ENCODE results near the gene HINFP. TPM values are rescaled to one million over a fixed set of nuclear protein-coding genes. Genes with fewer than 3 reads are reported as not detected.
A peak's percentile ranks its signal among the peaks of the same experiment; 100 is the strongest.
"Not testable (repeated sequence)": the region's sequence is repeated elsewhere in the genome, so short reads cannot be mapped to it uniquely, and the experiment has no call there.

HINFP gene
- total RNA-seq, 1 donor from 2014 or later = 13.3 TPM

DNA sequence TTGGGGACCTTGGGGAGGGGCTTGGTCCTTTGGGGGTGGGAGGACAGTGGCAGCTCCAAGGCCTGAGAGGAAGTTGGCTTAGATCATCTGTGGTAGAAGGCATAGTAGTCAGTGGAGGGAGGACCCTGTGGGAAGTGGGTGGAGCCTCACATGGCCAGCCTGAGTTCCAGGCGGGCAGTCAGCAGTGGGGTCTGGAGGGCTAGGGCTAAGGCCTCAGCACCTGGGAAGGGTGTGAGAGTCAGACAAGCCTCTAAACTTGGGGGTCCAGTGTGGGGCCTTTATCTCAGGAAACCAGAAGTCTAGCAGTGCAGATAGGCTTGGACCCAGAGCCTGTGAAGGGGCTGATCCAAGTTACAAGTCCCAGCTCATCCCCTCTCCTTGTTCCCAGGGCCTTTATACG is 51.1 kb downstream of the HINFP start:
- no peak for ATAC-seq (ENCODE audit: poor library complexity)
- DNase-seq = peak; percentile 55
- intact Hi-C loops (cut with DNase I) = no loop called here

DNA sequence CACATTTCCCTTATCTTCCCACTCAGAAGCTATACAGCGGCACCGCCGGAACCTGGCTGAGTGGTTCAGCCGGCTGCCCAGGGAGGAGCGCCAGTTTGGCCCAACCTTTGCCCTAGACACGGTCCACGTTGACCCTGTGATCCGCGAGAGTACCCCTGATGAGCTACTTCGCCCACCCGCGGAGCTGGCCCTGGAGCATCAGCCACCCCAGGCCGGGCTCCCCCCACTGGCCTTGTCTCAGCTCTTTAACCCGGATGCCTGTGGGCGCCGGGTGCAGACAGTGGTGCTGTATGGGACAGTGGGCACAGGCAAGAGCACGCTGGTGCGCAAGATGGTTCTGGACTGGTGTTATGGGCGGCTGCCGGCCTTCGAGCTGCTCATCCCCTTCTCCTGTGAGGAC is 52.1 kb downstream of the HINFP start:
- ATAC-seq (ENCODE audit: poor library complexity) (no peak), DNase-seq (no peak)
- intact Hi-C loops (cut with DNase I) = no loop called here

DNA sequence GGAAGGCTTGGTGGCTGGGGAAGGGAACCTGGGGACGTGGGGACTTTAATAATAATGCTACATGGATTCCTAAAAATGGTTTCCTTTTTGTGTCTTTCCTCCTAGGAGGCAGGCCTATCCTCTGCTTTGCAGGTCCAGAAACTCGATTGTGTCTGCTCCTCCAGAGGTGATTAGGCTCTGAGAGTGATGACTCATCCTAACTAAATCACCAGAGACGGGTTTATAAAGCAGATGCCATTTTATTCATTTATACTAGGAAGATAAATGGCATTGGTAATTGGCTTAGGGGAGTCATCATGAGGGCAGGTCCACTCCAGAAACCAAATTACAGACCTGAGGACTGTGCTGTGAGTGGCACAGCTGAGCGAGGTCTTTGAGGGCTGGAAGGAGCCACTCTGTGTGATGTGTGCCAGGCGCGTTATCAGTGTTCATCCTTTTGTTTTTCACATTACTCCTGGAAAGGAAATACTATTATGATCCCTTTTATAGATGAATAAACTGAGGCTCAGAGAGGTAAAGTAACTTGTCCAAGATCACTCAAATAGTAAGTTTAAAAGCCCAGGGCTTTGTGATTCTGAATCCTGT is 54.2 kb downstream of the HINFP start:
- no peak for DNase-seq
- no peak for ATAC-seq (ENCODE audit: poor library complexity)
- intact Hi-C loops (cut with DNase I) = no loop called here

DNA sequence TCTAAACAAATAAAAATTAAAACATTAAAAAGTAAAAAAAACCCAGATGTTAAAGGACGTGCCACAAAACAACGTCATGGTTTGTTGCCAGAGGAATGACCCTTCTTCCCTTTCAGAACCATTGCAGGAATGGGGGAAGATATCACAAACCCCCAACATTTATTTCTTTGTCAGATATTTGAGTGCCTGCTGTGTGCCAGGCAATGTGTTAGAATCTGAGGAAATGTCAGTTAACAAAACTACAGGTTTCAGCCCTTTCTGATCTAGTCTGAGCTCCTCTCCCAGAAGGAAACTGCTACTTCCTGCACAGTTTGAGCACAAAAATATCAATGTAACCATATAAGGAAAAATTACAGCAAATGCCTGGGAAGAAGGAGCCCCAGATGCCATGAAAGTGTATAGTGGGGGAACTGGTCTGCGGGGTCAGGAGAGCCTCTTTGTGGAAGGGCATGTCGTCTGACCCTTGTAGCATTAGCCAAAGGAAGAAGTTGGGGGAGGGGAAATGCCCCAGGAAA is 56.8 kb downstream of the HINFP start:
- no peak for DNase-seq
- ATAC-seq (ENCODE audit: poor library complexity) = no peak
- intact Hi-C loops (cut with DNase I) = no loop called here

DNA sequence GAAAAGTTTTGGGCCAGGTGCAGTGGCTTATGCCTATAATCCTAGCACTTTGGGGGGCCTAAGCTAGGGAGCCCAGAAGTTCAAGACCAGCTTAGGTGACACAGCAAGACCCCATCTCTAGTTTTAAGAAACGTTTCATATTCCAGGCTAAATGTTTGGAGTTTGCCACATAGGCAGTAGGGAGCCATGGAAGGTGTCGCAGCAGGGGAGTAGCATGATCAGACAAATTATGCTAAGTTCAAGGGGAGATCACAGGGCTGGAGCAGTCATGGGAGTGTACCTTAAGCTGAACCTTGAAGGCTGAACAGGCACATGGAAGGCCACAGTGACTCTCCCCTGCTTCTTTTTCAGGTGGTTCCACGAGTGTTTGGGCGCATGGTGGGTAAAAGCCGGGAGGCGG is 58.0 kb downstream of the HINFP start:
- no peak for DNase-seq
- ATAC-seq (ENCODE audit: poor library complexity) = no peak
- intact Hi-C loops (cut with DNase I) = no loop called here

DNA sequence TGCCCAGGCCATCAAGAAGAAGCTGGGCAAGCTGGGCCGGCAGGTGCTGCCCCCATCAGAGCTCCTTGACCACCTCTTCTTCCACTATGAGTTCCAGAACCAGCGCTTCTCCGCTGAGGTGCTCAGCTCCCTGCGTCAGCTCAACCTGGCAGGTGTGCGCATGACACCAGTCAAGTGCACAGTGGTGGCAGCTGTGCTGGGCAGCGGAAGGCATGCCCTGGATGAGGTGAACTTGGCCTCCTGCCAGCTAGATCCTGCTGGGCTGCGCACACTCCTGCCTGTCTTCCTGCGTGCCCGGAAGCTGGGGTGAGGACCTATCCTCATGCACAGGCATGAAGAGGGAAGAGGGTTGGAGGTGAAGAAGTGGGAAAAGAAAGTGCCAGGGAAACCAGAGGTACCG is 58.6 kb downstream of the HINFP start:
- intact Hi-C loops (cut with DNase I) = no loop called here
- ATAC-seq (ENCODE audit: poor library complexity) = no peak
- no peak for DNase-seq

DNA sequence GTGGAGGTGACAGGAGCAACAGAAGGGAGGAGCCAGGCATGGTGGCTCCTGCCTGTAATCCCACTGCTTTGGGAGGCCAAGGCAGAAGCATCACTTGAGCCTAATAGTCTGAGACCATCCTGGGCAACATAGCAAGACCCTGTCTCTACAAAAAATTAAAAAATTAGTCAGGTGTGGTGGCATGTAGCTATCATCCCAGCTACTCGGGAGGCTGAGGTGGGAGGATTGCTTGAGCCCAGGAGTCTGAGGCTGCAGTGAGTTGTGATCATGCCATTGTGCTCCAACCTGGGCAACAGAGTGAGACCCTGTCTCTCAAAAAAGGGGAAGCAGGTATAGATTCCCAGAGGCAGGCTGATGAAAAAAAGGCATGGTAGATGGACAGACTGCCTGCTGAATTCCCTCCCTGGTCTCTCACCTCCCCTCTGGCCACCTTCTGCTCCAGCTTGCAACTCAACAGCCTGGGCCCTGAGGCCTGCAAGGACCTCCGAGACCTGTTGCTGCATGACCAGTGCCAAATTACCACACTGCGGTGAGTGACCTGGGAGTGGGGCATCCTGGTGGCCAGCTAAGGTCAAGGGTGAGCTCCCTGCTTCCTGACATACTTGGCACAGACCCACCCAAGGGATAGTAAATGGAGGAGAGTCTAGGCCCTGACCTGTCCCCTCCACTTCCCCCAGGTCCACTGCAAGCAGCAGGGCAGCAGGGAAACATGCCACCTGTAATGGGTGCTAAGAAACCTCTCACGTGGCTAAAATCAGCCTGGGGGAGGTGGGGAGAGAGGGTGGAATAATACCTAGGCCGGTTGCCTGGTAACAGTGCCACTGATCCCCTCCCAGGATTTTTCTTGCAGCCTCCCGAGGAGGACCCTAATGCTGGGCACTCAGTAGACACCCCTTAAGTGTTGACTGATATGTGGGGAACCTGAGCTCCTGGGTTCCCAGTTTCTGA is 59.6 kb downstream of the HINFP start:
- intact Hi-C loops (cut with DNase I) = no loop called here
- ATAC-seq (ENCODE audit: poor library complexity) = no peak
- no peak for DNase-seq

DNA sequence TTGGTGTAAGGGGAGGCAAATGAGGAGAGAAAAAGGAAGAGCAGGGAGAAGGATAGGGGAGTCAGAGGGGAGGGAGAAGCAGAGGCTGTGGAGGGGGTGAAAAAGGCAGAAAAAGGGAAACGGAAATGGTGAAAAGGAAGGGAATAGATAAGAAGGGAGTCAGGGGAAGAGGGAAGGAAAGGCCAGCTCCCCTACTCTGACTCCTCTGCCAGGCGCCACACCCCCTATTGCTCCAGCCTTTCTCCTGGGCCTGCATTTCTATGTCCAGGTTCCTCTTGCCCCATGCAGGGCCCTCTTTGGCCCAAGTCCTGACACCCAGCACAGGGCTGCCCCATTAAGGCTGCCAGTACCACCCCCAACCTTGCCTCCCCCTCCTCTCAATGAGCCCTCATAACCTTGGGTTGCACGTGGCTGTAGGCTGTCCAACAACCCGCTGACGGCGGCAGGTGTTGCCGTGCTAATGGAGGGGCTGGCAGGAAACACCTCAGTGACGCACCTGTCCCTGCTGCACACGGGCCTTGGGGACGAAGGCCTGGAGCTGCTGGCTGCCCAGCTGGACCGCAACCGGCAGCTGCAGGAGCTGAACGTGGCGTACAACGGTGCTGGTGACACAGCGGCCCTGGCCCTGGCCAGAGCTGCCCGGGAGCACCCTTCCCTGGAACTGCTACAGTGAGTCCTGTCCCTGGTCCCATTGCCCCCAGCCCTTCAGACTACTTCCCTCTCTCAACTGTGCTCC is 60.5 kb downstream of the HINFP start:
- intact Hi-C loops (cut with DNase I) = no loop called here
- ATAC-seq (ENCODE audit: poor library complexity) (no peak), DNase-seq (no peak)

DNA sequence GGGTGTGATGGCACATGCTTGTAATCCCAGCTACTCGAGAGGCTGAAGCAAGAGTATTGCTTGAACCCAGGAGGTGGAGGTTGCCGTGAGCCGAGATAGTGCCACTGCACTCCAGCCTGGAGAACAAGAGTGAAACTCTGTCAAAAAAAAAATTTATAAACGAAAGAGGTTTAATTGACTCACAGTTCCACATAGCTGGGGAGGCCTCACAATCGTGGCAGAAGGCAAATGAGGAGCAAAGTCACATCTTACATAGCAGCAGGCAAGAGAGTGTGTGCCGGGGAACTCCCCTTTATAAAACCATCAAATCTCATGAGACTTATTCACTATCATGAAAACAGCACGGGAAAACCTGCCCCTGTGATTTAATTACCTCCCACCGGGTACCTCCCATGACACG is 63.0 kb downstream of the HINFP start:
- DNase-seq; intact Hi-C loops (cut with DNase I); ATAC-seq (ENCODE audit: poor library complexity): not testable (repeated sequence)

Other genes starting within 250 kb of the HINFP start
- gene CXCR5, start 237.7 kb upstream of the HINFP start, total RNA-seq = not detected
- gene BCL9L, start 195.7 kb upstream of the HINFP start, total RNA-seq = 36.6 TPM
- gene UPK2, start 165.3 kb upstream of the HINFP start, total RNA-seq = not detected
- gene FOXR1, start 149.8 kb upstream of the HINFP start, total RNA-seq = not detected
- 10.0 TPM for gene CENATAC, start 123.4 kb upstream of the HINFP start, total RNA-seq
- 827 TPM for gene RPS25, start 103.2 kb upstream of the HINFP start, total RNA-seq
- 30.7 TPM for gene TRAPPC4, start 102.8 kb upstream of the HINFP start, total RNA-seq
- 7.1 TPM for gene SLC37A4, start 90.7 kb upstream of the HINFP start, total RNA-seq
- 63.5 TPM for gene HYOU1, start 64.4 kb upstream of the HINFP start, total RNA-seq
- 19.8 TPM for gene VPS11, start 53.8 kb upstream of the HINFP start, total RNA-seq
- gene HMBS, start 36.7 kb upstream of the HINFP start, total RNA-seq = 22.1 TPM
- 18.2 TPM for gene DPAGT1, start 19.7 kb upstream of the HINFP start, total RNA-seq
- gene C2CD2L, start 14.2 kb upstream of the HINFP start, total RNA-seq = 9.6 TPM
- gene ABCG4, start 27.5 kb downstream of the HINFP start, total RNA-seq = 1.5 TPM
- gene NLRX1, start 47.1 kb downstream of the HINFP start, total RNA-seq = 34.0 TPM
- gene NHERF4, start 63.9 kb downstream of the HINFP start, total RNA-seq = not detected
- 6.5 TPM for gene CBL, start 84.8 kb downstream of the HINFP start, total RNA-seq
- 41.9 TPM for gene MCAM, start 195.6 kb downstream of the HINFP start, total RNA-seq
- 12.9 TPM for gene RNF26, start 212.9 kb downstream of the HINFP start, total RNA-seq
- 15.1 TPM for gene C1QTNF5, start 219.3 kb downstream of the HINFP start, total RNA-seq
- not detected for gene MFRP, start 225.1 kb downstream of the HINFP start, total RNA-seq

Data from Right ventricle myocardium superior (tissue), 1 donor.